Measurements from ENCODE around the gene SLC35A2.

DNA sequence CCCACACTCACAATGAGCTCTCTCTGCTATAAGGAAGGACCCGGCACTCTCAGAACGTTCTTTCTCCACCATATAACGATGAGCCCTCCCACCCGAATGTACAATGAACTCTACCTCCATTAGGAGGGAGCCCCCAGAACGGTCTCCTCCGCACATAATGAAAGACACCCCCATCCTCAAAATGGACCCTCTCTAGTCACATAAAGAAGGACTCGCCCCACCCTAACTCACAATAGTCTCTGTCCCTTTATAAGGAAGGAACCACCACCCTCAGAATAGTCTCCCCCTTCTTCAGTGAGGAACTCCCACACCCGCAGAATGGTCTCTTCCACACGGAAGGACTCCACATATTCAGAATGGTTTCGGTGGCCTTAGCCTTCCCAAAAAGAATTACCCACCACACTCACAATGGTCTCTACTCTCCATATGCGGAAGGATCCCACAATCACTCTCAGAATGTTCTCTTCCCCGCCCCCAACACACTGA is 477 bp downstream of the SLC35A2 start:
- no peak for TF ChIP-seq BHLHE40 (IDR thresholded peaks at IDR 0.05; ENCODE audit: low read depth, low read length)
- TF ChIP-seq POLR2A (IDR thresholded peaks at IDR 0.05; ENCODE audit: low read depth, low read length), result no peak
- no peak for TF ChIP-seq CTCF (conservative IDR thresholded peaks at IDR 0.05; ENCODE audit: low read depth, low read length)
- TF ChIP-seq MAZ (IDR thresholded peaks at IDR 0.05; ENCODE audit: borderline replicate concordance, low read depth, low read length), result no peak
- no peak for TF ChIP-seq NFE2L2 (IDR thresholded peaks at IDR 0.05; ENCODE audit: low read depth, low read length)
- TF ChIP-seq RAD21 (IDR thresholded peaks at IDR 0.05; ENCODE audit: low read length), result no peak

Data from IMR-90 (cell line).